ENCODE measurements around the gene PHGDH.

DNA sequence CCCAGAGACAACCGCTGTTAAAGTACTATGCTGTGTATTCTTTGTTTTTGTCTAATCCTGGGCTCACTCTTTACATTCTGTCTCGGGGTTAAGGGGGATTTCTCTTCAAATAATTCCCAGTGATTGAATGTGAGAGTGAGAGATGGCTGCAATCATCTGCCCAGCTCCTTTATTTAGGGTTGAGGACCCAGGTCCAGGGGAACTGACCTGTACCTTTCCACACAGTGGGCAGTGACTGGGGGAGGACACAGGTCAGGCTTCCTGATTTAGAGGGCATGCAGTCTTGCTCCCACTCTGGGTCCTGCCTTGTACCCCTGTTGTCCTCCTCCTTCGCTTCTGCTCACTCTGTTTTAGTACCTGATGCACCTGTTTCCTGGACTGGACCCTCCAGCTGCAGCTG, 22.0 kb downstream of the PHGDH start:
- TF ChIP-seq, protein P1, sequence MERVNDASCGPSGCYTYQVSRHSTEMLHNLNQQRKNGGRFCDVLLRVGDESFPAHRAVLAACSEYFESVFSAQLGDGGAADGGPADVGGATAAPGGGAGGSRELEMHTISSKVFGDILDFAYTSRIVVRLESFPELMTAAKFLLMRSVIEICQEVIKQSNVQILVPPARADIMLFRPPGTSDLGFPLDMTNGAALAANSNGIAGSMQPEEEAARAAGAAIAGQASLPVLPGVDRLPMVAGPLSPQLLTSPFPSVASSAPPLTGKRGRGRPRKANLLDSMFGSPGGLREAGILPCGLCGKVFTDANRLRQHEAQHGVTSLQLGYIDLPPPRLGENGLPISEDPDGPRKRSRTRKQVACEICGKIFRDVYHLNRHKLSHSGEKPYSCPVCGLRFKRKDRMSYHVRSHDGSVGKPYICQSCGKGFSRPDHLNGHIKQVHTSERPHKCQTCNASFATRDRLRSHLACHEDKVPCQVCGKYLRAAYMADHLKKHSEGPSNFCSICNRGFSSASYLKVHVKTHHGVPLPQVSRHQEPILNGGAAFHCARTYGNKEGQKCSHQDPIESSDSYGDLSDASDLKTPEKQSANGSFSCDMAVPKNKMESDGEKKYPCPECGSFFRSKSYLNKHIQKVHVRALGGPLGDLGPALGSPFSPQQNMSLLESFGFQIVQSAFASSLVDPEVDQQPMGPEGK (CRISPR knock-in tag; IDR thresholded peaks at IDR 0.05; ENCODE audit: borderline replicate concordance), result no peak
- TF ChIP-seq CTCF (IDR thresholded peaks at IDR 0.05 in 2 of 3, conservative IDR thresholded peaks at IDR 0.05 in 1 of 3; ENCODE audit: insufficient read depth in 2 of 3, low read depth in 1 of 3, low read length in 3 of 3), result no peak

All from K562 (cell line).